ENCODE measurements around the gene STYXL1. TPM values are rescaled to one million over a fixed set of nuclear protein-coding genes. Genes with fewer than 3 reads are reported as not detected.
A peak's percentile ranks its signal among the peaks of the same experiment; 100 is the strongest.
"Not testable (repeated sequence)": the region's sequence is repeated elsewhere in the genome, so short reads cannot be mapped to it uniquely, and the experiment has no call there.

The STYXL1 gene
- total RNA-seq, 2 donors from 2014 or later, result 9.3 to 14.6 TPM

DNA sequence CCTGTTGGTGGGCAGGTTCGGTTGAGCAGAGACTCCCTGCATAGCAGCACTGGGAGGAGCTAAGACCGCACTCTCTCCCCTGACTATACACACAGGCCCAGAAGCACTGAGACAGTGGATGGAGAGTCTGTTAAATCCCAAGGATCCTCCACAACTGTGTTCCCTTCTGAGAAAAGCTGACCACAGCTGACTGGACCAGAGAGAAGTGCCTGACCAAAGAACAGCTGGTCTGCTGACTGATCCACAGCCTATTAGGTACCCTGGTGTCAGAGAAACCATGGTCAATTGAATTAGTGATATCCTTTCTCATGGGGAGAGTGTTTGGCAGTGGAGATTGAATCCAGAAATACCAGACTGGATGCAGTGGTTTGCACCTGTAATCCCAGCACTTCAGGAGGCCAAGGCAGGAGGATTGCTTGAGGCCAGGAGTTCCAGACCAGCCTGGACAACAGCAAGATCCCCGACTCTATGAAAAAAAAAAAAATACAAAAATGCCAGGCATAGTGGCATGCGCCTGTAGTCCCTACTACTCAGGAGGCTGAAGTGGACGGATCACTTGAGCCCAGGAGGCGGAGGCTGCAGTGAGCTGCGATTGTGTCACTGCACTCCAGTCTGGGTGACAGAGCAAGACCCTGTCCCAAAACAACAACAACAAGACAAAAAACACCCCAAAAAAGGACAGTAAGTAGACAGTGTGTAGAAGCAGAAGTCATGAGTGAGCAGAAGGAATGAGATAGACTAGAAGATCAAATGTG is 25.6 kb downstream of the STYXL1 start:
- Histone ChIP-seq H3K36me3 (no peaks in the 10 kb centered on the region), H3K9me3 (no peaks in the 10 kb centered on the region), H3K27me3 (replicated peaks; ENCODE audit: insufficient read depth) (no peaks in the 10 kb centered on the region), H3K4me3 (no peak overlapping the region), H3K27ac (no peak overlapping the region), H3K4me1 (ENCODE audit: control insufficient read depth in 1 of 2, low read depth in 2 of 2) (no peaks in the 10 kb centered on the region)
- TF ChIP-seq, protein P1, sequence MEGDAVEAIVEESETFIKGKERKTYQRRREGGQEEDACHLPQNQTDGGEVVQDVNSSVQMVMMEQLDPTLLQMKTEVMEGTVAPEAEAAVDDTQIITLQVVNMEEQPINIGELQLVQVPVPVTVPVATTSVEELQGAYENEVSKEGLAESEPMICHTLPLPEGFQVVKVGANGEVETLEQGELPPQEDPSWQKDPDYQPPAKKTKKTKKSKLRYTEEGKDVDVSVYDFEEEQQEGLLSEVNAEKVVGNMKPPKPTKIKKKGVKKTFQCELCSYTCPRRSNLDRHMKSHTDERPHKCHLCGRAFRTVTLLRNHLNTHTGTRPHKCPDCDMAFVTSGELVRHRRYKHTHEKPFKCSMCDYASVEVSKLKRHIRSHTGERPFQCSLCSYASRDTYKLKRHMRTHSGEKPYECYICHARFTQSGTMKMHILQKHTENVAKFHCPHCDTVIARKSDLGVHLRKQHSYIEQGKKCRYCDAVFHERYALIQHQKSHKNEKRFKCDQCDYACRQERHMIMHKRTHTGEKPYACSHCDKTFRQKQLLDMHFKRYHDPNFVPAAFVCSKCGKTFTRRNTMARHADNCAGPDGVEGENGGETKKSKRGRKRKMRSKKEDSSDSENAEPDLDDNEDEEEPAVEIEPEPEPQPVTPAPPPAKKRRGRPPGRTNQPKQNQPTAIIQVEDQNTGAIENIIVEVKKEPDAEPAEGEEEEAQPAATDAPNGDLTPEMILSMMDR (IDR thresholded peaks at IDR 0.05), result no peak
- DNase-seq (ENCODE audit: low spot score) (no peak), ATAC-seq (ENCODE audit: insufficient number of reproducible peaks, low FRiP score, low read depth) (no peak)

DNA sequence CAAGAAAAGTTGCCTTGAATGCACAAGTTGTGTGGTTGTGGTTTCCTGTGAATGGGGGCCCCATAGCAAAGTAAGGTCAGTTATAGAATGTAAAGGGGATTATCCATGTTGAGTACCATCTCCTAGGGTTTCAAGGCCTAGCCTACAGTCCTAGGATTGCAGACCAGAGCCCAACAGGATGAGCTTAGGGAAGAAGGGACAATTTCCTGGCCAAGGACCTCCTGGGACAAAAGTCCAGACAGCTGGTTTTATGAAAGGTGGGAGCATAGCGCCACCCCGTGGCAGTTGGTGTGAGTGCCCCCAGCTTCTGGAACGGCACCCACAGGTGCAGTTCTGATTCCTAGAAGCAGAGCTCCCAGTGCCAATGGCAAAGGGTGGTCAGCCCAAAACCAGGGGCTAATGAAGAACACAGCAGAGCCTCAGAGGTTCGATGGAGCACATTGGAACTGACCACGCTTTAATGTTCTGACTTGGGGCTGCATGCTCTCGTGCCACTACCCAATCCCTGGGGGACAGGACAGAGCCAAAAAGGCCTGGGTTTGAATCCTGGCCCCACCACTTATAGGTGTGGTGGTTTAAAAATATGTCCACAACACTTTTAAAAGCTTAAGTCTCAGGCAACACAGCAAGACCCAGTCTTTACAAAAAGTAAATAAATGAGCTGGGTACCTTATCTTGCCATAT is 27.6 kb downstream of the STYXL1 start:
- no peaks in the 10 kb centered on the region for H3K36me3 ChIP-seq
- DNase-seq (ENCODE audit: low spot score), result peak; percentile 15
- TF ChIP-seq, protein P1 (IDR thresholded peaks at IDR 0.05), result peak; percentile 87
- no peaks in the 10 kb centered on the region for H3K4me1 ChIP-seq (ENCODE audit: control insufficient read depth in 1 of 2, low read depth in 2 of 2)
- H3K4me3 ChIP-seq, result no peak overlapping the region
- no peaks in the 10 kb centered on the region for H3K27me3 ChIP-seq (replicated peaks; ENCODE audit: insufficient read depth)
- no peak for ATAC-seq (ENCODE audit: insufficient number of reproducible peaks, low FRiP score, low read depth)
- H3K9me3 ChIP-seq, result no peaks in the 10 kb centered on the region
- no peak overlapping the region for H3K27ac ChIP-seq

DNA sequence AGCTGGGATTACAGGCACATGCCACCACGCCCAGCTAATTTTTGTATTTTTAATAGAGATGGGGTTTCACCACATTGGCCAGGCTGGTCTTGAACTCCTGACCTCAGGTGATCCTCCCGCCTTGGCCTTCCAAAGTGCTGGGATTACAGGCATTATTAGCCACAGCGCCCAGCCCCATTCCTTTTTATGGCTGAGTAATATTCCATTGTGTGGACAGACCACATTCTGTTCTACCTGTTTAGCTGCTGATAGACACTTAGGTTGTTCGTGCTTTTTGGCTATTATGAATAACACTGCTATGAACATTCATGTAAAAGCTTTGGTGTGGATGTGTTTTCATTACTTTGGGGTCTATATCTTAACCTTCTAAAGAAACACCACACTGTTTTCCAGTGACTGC is 29.3 kb downstream of the STYXL1 start:
- not testable (repeated sequence) for H3K27ac ChIP-seq; H3K4me1 ChIP-seq (ENCODE audit: control insufficient read depth in 1 of 2, low read depth in 2 of 2); H3K9me3 ChIP-seq; DNase-seq (ENCODE audit: low spot score); H3K36me3 ChIP-seq; H3K4me3 ChIP-seq; H3K27me3 ChIP-seq (replicated peaks; ENCODE audit: insufficient read depth); ATAC-seq (ENCODE audit: insufficient number of reproducible peaks, low FRiP score, low read depth)

DNA sequence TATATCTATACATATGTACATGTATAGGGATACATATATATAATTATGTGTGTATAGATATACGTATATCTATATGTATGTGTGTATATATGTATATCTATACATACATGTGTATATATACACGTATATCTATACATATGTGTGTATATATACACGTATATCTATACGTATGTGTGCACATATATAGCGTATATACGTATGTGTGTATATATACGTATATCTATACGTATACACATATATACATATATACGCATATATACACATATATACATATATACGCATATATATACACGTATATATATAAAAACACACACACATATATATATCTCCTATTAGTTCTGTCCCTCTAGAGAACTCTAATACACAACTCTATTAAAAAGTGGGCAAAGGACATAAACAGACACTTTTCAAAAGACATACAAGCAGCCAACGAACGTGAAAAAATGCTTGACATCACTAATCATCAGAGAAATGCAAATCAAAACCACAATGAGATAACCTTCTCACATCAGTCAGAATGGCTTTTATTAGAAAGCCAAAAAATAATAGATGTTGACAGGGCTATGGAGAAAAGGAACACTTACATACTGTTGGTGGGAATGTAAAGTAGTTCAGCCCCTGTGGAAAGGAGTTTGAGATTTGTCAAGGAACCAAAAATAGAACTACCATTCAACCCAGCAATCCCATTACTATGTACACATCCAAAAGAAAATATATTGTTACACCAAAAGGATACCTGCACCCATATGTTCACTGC is 31.4 kb downstream of the STYXL1 start:
- Histone ChIP-seq H3K27me3 (replicated peaks; ENCODE audit: insufficient read depth) (no peaks in the 10 kb centered on the region), H3K9me3 (no peaks in the 10 kb centered on the region), H3K36me3 (no peaks in the 10 kb centered on the region), H3K27ac (no peak overlapping the region), H3K4me3 (no peak overlapping the region), H3K4me1 (ENCODE audit: control insufficient read depth in 1 of 2, low read depth in 2 of 2) (peaks cover 8 to 10% of the 10 kb centered on the region in 2 donors)
- DNase-seq (ENCODE audit: low spot score) (no peak), ATAC-seq (ENCODE audit: insufficient number of reproducible peaks, low FRiP score, low read depth) (no peak)
- TF ChIP-seq, protein P1 (IDR thresholded peaks at IDR 0.05), result no peak

DNA sequence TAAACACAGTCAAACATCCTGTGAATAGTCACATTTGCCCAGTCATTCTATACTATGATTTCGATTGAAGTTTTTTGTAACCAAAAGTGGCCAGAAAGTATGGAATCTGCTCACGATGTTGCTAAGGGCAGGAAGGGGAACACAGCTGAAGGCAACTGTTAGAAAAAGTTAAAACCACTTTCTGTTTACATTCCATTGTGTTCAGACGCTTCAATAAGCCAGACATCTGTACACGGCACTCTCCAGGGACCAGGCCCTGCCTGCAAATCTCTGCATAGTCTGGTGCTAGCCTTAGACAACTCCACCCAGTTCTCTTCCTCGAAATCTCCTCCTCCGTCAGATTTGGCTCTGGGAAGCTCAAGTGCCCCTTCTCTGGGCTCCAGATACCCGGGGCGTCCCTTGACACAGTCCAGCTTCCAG is 36.3 kb downstream of the STYXL1 start:
- no peaks in the 10 kb centered on the region for H3K9me3 ChIP-seq
- TF ChIP-seq, protein P1 (IDR thresholded peaks at IDR 0.05), result no peak
- peaks cover 28 to 31% of the 10 kb centered on the region in 2 donors for H3K4me1 ChIP-seq (ENCODE audit: control insufficient read depth in 1 of 2, low read depth in 2 of 2)
- no peaks in the 10 kb centered on the region for H3K36me3 ChIP-seq
- DNase-seq (ENCODE audit: low spot score) (no peak), ATAC-seq (ENCODE audit: insufficient number of reproducible peaks, low FRiP score, low read depth) (peak; percentile 64)
- H3K4me3 ChIP-seq, result peak overlapping the region; percentile 45
- no peaks in the 10 kb centered on the region for H3K27me3 ChIP-seq (replicated peaks; ENCODE audit: insufficient read depth)
- H3K27ac ChIP-seq, result peak overlapping the region; percentile 75 to 79

Measured in thoracic aorta (tissue), 2 donors.